Upper lobe of right lung (tissue), 1 donor: ENCODE results near the gene BAD. TPM values are rescaled to one million over a fixed set of nuclear protein-coding genes. Genes with fewer than 3 reads are reported as not detected.

Source experiments
- ATAC-seq: fragments of 200-7000 bp; cut with Tn5 transposase; one replicate; pipeline ENCODE4 v1.9.1; 2020; ENCODE audit warnings: mild to moderate bottlenecking, moderate library complexity
- DNase-seq: peaks from one replicate; pipeline ENCODE4 v3.0.0-alpha.2; 2020
- H3K27ac ChIP-seq: fragments of 200-600 bp; one replicate; pipeline ENCODE4 v1.8.0; 2022
- H3K27me3 ChIP-seq: fragments of 200-600 bp; one replicate; pipeline ENCODE4 v1.8.0; 2022; ENCODE audit warnings: mild to moderate bottlenecking
- H3K36me3 ChIP-seq: fragments of 200-600 bp; one replicate; pipeline ENCODE4 v1.8.0; 2022
- H3K4me1 ChIP-seq: fragments of 200-600 bp; one replicate; pipeline ENCODE4 v1.8.0; 2022
- H3K4me3 ChIP-seq: fragments of 200-600 bp; one replicate; pipeline ENCODE4 v1.8.0; 2022; ENCODE audit warnings: mild to moderate bottlenecking
- H3K9me3 ChIP-seq: fragments of 200-600 bp; one replicate; pipeline ENCODE4 v1.8.0; 2022
- intact Hi-C: fragments of 100-400 bp; cut with DNase I; formaldehyde crosslinking; loops from one replicate; pipeline ENCODE4 v1.11.0; 2022
- total RNA-seq: library from RNA; stranded (reverse); fragmentation: NEBNext Ultra II Directional; extraction: Animal tissue kit (Norgen Biotek cat#: 25700); gene quantifications from one replicate; pipeline ENCODE4 v1.2.1, GENCODE V29; 2021
- TF ChIP-seq, protein P1 (sequence below): fragments of 200-600 bp; IDR thresholded peaks from one replicate; pipeline ENCODE4 v1.8.0; 2022; ENCODE audit warnings: antibody characterized with exemption
- donor health status: DM: no; HTN: yes; CAD: no; lungs with severe emphysema.

Gene BAD
- total RNA-seq, 1 donor from 2014 or later, result 58.9 TPM

DNA sequence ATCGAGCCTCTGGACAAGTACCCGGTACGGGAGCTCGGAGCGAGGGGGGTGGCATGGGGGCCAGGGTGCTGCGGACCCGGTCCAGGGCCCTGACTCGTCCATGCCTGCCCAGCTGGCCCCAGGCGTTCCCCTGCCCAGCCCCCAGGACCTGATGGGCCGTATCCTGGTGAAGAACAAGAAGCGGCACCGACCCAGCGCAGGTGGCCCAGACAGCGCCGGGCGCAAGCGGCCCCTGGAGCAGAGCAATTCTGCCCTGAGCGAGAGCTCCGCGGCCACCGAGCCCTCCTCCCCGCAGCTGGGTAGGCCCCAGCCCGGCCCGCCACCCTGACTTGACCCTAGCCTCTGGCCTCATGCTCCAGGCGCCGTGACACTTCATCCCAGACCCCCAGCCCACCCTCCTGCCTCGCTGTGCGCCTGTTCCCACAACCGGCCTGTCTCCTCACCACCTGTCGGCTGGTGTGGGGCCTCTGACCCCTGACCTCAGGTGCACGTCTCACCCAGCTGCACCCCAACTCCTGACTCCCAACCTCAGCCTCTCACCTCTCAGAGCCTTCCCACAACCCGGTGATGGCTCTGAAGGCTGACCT is 25.4 kb downstream of the BAD start:
- no peaks in the 10 kb centered on the region for H3K4me1 ChIP-seq
- DNase-seq (no peak), ATAC-seq (no peak)
- H3K27me3 ChIP-seq, result no peaks in the 10 kb centered on the region
- peaks cover 78% of the 10 kb centered on the region for H3K36me3 ChIP-seq
- no peak overlapping the region for H3K4me3 ChIP-seq
- TF ChIP-seq, protein P1, sequence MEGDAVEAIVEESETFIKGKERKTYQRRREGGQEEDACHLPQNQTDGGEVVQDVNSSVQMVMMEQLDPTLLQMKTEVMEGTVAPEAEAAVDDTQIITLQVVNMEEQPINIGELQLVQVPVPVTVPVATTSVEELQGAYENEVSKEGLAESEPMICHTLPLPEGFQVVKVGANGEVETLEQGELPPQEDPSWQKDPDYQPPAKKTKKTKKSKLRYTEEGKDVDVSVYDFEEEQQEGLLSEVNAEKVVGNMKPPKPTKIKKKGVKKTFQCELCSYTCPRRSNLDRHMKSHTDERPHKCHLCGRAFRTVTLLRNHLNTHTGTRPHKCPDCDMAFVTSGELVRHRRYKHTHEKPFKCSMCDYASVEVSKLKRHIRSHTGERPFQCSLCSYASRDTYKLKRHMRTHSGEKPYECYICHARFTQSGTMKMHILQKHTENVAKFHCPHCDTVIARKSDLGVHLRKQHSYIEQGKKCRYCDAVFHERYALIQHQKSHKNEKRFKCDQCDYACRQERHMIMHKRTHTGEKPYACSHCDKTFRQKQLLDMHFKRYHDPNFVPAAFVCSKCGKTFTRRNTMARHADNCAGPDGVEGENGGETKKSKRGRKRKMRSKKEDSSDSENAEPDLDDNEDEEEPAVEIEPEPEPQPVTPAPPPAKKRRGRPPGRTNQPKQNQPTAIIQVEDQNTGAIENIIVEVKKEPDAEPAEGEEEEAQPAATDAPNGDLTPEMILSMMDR, result no peak
- no peak overlapping the region for H3K27ac ChIP-seq
- no peaks in the 10 kb centered on the region for H3K9me3 ChIP-seq
- intact Hi-C loops, result no loop called here

DNA sequence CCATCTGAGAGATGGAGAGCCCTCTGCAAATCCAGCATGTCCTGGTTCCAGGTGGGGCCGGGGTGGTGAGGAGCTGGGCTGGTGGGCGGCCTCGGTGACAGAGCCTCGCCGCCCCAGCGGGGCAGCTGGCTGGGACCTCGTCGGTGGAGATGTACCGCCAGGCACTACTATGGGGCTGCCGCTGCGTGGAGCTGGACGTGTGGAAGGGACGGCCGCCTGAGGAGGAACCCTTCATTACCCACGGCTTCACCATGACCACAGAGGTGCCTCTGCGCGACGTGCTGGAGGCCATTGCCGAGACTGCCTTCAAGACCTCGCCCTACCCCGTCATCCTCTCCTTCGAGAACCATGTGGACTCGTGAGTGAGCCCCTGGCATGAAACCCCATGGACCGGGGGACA is 26.1 kb downstream of the BAD start:
- Histone ChIP-seq H3K9me3 (no peaks in the 10 kb centered on the region), H3K36me3 (peaks cover 71% of the 10 kb centered on the region), H3K4me3 (no peak overlapping the region), H3K27me3 (no peaks in the 10 kb centered on the region), H3K27ac (no peak overlapping the region), H3K4me1 (peaks cover 6% of the 10 kb centered on the region)
- TF ChIP-seq, protein P1, result no peak
- no peak for ATAC-seq
- intact Hi-C loops, result no loop called here
- no peak for DNase-seq

- no peak overlapping the region for H3K4me3 ChIP-seq
- no peak for ATAC-seq
- peaks cover 52% of the 10 kb centered on the region for H3K36me3 ChIP-seq
- DNase-seq, result no peak
- intact Hi-C loops, result no loop called here
- no peaks in the 10 kb centered on the region for H3K9me3 ChIP-seq
- H3K27ac ChIP-seq, result no peak overlapping the region
- H3K4me1 ChIP-seq, result peaks cover 14% of the 10 kb centered on the region
- TF ChIP-seq, protein P1, result no peak
- no peaks in the 10 kb centered on the region for H3K27me3 ChIP-seq
These were observed 28.2 kb downstream of the BAD start for GRCh38 chr11:64256300-64256699.

GRCh38 chr11:64255135-64256128 is 29.0 kb downstream of the BAD start:
- Histone ChIP-seq H3K27me3 (no peaks in the 10 kb centered on the region), H3K4me1 (peaks cover 20% of the 10 kb centered on the region), H3K36me3 (peaks cover 47% of the 10 kb centered on the region), H3K27ac (no peak overlapping the region), H3K4me3 (no peak overlapping the region), H3K9me3 (no peaks in the 10 kb centered on the region)
- intact Hi-C loops, result no loop called here
- no peak for DNase-seq
- TF ChIP-seq, protein P1, result no peak
- no peak for ATAC-seq

GRCh38 chr11:64254326-64254725 is 30.1 kb downstream of the BAD start:
- Histone ChIP-seq H3K4me1 (peaks cover 20% of the 10 kb centered on the region), H3K36me3 (peaks cover 44% of the 10 kb centered on the region), H3K27ac (no peak overlapping the region), H3K9me3 (no peaks in the 10 kb centered on the region), H3K4me3 (no peak overlapping the region), H3K27me3 (no peaks in the 10 kb centered on the region)
- TF ChIP-seq, protein P1, result no peak
- ATAC-seq (no peak), DNase-seq (peak; percentile 62)
- intact Hi-C loops, result no loop called here
